NCI-H1694 (cell line): ENCODE measurements around the gene CCDC85A.
A peak's percentile ranks its signal among the peaks of the same experiment; 100 is the strongest.

ENCODE experiments used
- DNase-seq: peaks from one replicate; lab custom pipeline; 2025; lab: John Stamatoyannopoulos, UW

The CCDC85A gene

GRCh38 chr2:56240210-56240609 is 56.4 kb downstream of the CCDC85A start:
- no peak for DNase-seq

GRCh38 chr2:56244506-56244905 is 60.7 kb downstream of the CCDC85A start:
- DNase-seq: no peak

- DNase-seq: no peak
These were observed 61.2 kb downstream of the CCDC85A start for GRCh38 chr2:56244911-56245530.

GRCh38 chr2:56248965-56249742 is 65.4 kb downstream of the CCDC85A start:
- no peak for DNase-seq

- DNase-seq: no peak
These were observed 66.5 kb downstream of the CCDC85A start for GRCh38 chr2:56250153-56250729.

GRCh38 chr2:56260415-56260814 is 76.6 kb downstream of the CCDC85A start:
- DNase-seq: no peak

- DNase-seq: no peak
These were observed 78.5 kb downstream of the CCDC85A start for GRCh38 chr2:56262241-56262640.

- DNase-seq: no peak
These were observed 80.1 kb downstream of the CCDC85A start for GRCh38 chr2:56263876-56264275.

- DNase-seq: no peak
These were observed 83.1 kb downstream of the CCDC85A start for GRCh38 chr2:56266761-56267414.

- no peak for DNase-seq
These were observed 83.6 kb downstream of the CCDC85A start for GRCh38 chr2:56267415-56267788.

GRCh38 chr2:56268856-56269255 is 85.1 kb downstream of the CCDC85A start:
- DNase-seq: no peak

- DNase-seq: no peak
These were observed 87.5 kb downstream of the CCDC85A start for GRCh38 chr2:56271275-56271674.

GRCh38 chr2:56285224-56285623 is 101.4 kb downstream of the CCDC85A start:
- DNase-seq: no peak

- DNase-seq: no peak
These were observed 103.1 kb downstream of the CCDC85A start for GRCh38 chr2:56286936-56287335.

- DNase-seq: no peak
These were observed 103.7 kb downstream of the CCDC85A start for GRCh38 chr2:56287508-56287907.

GRCh38 chr2:56287974-56288373 is 104.2 kb downstream of the CCDC85A start:
- no peak for DNase-seq

- peak; percentile 57 for DNase-seq
These were observed 105.2 kb downstream of the CCDC85A start for GRCh38 chr2:56288838-56289580.

GRCh38 chr2:56291711-56292110 is 107.9 kb downstream of the CCDC85A start:
- DNase-seq: no peak

- DNase-seq: no peak
These were observed 109.2 kb downstream of the CCDC85A start for GRCh38 chr2:56292951-56293350.

GRCh38 chr2:56295666-56296065 is 111.9 kb downstream of the CCDC85A start:
- no peak for DNase-seq

GRCh38 chr2:56297671-56298070 is 113.9 kb downstream of the CCDC85A start:
- DNase-seq: no peak

GRCh38 chr2:56299171-56299691 is 115.4 kb downstream of the CCDC85A start:
- no peak for DNase-seq
